HepG2 (cell line): Measurements from ENCODE around the gene CPSF7.

Experiments used
- POLR2AphosphoS5 ChIP-seq: IDR thresholded peaks from 2 replicates; pipeline ENCODE4 v1.6.1; 2012; ENCODE audit warnings: low read depth, low read length
- ZBTB7A ChIP-seq: sonication (generic); formaldehyde crosslinking; IDR thresholded peaks from 2 replicates; pipeline ENCODE4 v1.8.0; 2022; ENCODE audit warnings: mild to moderate bottlenecking, missing genetic modification reagents
- TF ChIP-seq, protein P1 (sequence below): sonication (generic); formaldehyde crosslinking; IDR thresholded peaks from 2 replicates; pipeline ENCODE4 v1.5.0; 2020; ENCODE audit warnings: mild to moderate bottlenecking, missing genetic modification reagents, moderate library complexity
- TF ChIP-seq, protein P2 (sequence below): sonication (generic); IDR thresholded peaks from 2 replicates; pipeline ENCODE4 v1.6.1; 2016; ENCODE audit warnings: low read depth, borderline replicate concordance

DNA sequence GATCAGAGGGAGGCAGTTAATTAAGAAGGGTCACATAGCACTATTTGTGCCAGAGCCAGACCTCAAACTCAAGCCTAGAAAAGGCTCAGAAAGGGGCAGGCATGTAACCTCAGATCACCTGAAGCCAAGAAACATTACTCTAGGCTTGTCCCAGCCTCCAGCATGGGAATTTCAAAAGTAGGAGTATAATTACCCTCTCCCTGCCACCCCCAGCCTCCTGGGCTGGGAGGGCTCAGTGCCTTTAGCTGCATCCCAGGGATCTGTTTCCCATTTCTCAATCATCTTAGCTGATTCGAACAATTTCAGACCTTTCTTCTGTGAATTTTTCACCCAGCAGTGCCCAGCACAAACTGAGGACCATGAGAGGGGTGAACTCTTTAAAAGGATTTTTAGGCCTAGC is 45.7 kb upstream of the CPSF7 start:
- TF ChIP-seq ZBTB7A (CRISPR knock-in tag) (no peak), POLR2AphosphoS5 (no peak)
- TF ChIP-seq, protein P1, sequence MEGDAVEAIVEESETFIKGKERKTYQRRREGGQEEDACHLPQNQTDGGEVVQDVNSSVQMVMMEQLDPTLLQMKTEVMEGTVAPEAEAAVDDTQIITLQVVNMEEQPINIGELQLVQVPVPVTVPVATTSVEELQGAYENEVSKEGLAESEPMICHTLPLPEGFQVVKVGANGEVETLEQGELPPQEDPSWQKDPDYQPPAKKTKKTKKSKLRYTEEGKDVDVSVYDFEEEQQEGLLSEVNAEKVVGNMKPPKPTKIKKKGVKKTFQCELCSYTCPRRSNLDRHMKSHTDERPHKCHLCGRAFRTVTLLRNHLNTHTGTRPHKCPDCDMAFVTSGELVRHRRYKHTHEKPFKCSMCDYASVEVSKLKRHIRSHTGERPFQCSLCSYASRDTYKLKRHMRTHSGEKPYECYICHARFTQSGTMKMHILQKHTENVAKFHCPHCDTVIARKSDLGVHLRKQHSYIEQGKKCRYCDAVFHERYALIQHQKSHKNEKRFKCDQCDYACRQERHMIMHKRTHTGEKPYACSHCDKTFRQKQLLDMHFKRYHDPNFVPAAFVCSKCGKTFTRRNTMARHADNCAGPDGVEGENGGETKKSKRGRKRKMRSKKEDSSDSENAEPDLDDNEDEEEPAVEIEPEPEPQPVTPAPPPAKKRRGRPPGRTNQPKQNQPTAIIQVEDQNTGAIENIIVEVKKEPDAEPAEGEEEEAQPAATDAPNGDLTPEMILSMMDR, result no peak
- TF ChIP-seq, protein P2, sequence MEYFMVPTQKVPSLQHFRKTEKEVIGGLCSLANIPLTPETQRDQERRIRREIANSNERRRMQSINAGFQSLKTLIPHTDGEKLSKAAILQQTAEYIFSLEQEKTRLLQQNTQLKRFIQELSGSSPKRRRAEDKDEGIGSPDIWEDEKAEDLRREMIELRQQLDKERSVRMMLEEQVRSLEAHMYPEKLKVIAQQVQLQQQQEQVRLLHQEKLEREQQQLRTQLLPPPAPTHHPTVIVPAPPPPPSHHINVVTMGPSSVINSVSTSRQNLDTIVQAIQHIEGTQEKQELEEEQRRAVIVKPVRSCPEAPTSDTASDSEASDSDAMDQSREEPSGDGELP, result no peak
